Vagina (tissue), 2 donors: ENCODE measurements around the gene FOXD1. TPM values are rescaled to one million over a fixed set of nuclear protein-coding genes. Genes with fewer than 3 reads are reported as not detected.

Experiments
- DNase-seq, 2 donors: peaks; one replicate each; pipeline ENCODE4 v3.0.0-alpha.2; 2017; ENCODE audit errors: extremely low spot score in 2 of 2
- H3K27ac ChIP-seq: fragments of 200-600 bp; sonication (generic); one replicate; pipeline ENCODE4 v1.5.1; 2019
- H3K27me3 ChIP-seq: fragments of 200-600 bp; sonication (generic); one replicate; pipeline ENCODE4 v1.5.1; 2019
- H3K36me3 ChIP-seq, 2 donors: fragments of 200-600 bp; sonication (generic); one replicate each; pipeline ENCODE4 v1.5.1; 2017 to 2019
- H3K4me1 ChIP-seq: fragments of 200-600 bp; sonication (generic); one replicate; pipeline ENCODE4 v1.5.1; 2019
- H3K4me3 ChIP-seq, 2 donors: fragments of 200-600 bp; sonication (generic); 1 replicate in 1 of 2; 2 replicates in 1 of 2; pipeline ENCODE4 v1.5.1; 2016 to 2019
- H3K9me3 ChIP-seq: fragments of 200-600 bp; sonication (generic); one replicate; pipeline ENCODE4 v1.5.1; 2019
- POLR2A ChIP-seq, 2 donors: fragments of 450-650 bp; IDR thresholded peaks; one replicate each; pipeline ENCODE4 v1.6.1; 2017; ENCODE audit warnings: antibody characterized with exemption in 2 of 2, mild to moderate bottlenecking in 2 of 2, moderate library complexity in 2 of 2
- POLR2AphosphoS5 ChIP-seq, 2 donors: sonication (generic); formaldehyde crosslinking; IDR thresholded peaks; one replicate each; pipeline ENCODE4 v1.9.0; 2017; ENCODE audit warnings: antibody characterized with exemption in 2 of 2, mild to moderate bottlenecking in 2 of 2, low read depth in 1 of 2; ENCODE audit not compliant: insufficient read depth in 1 of 2
- intact Hi-C: fragments of 100-400 bp; cut with DNase I; formaldehyde crosslinking; loops from one replicate; pipeline ENCODE4 v1.15.1; 2023
- total RNA-seq: library from RNA; depleted of rRNA; stranded (reverse); fragments of >200 nt; gene quantifications from one replicate; pipeline ENCODE4 v1.2.3, GENCODE V29; 2016
- TF ChIP-seq, protein P1 (sequence below), 3 experiments: fragments of 450-650 bp in 2 of 3; fragments of 200-600 bp in 1 of 3; sonication (generic) in 1 of 3; IDR thresholded peaks; one replicate each; pipeline ENCODE4 v1.5.1; 2017 to 2019; ENCODE audit warnings: antibody characterized with exemption in 3 of 3, mild to moderate bottlenecking in 2 of 3, moderate library complexity in 2 of 3

The FOXD1 gene
- total RNA-seq, 1 donor from 2014 or later: not detected

DNA sequence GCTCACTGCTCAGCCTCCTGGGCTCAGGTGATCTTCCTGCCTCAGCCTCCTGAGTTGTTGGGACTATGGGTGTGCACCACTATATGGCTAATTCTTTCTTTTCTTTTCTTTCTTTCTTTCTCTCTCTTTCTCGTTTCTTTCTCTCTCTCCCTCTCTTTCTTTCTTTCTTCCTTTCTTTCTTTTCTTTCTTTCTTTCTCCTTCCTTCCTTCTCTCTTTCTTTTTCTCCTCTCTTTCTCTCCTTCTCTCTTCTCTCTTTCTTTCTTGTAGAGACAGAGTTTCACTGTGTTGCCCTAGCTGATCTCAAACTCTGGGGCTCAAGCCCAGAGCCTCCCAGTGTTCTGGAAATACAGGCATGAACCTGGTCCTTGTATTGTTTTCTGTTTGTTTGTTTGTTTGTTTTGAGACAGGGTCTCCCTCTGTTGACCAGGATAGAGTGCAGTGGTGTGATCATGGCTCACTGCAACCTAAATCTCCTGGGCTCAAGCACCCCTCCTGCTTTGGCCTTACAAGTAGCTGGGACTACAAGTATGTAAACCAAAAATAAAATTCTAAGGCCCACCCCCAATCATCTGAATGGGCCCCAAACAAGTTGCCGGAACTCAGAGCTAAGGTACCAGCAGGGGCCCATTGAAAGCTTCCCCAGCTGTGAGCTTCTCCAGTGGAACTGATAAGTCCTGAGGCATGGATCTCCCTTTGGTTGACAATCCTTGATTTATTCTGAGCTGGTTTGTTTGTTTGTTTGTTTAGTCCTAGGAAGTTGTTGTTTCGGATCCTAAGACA lies 37.7 kb upstream of the FOXD1 start:
- Histone ChIP-seq H3K9me3 (no peaks in the 10 kb centered on the region), H3K27ac (no peak overlapping the region), H3K27me3 (no peaks in the 10 kb centered on the region), H3K36me3 (no peaks in the 10 kb centered on the region), H3K4me1 (no peaks in the 10 kb centered on the region), H3K4me3 (no peak overlapping the region)
- TF ChIP-seq, protein P1, sequence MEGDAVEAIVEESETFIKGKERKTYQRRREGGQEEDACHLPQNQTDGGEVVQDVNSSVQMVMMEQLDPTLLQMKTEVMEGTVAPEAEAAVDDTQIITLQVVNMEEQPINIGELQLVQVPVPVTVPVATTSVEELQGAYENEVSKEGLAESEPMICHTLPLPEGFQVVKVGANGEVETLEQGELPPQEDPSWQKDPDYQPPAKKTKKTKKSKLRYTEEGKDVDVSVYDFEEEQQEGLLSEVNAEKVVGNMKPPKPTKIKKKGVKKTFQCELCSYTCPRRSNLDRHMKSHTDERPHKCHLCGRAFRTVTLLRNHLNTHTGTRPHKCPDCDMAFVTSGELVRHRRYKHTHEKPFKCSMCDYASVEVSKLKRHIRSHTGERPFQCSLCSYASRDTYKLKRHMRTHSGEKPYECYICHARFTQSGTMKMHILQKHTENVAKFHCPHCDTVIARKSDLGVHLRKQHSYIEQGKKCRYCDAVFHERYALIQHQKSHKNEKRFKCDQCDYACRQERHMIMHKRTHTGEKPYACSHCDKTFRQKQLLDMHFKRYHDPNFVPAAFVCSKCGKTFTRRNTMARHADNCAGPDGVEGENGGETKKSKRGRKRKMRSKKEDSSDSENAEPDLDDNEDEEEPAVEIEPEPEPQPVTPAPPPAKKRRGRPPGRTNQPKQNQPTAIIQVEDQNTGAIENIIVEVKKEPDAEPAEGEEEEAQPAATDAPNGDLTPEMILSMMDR (IDR thresholded peaks at IDR 0.05): no peak
- TF ChIP-seq POLR2A (IDR thresholded peaks at IDR 0.05) (no peak), POLR2AphosphoS5 (IDR thresholded peaks at IDR 0.05; ENCODE audit: insufficient read depth in 1 of 2, low read depth in 1 of 2) (no peak)
- intact Hi-C loops: no loop called here
- no peak for DNase-seq

DNA sequence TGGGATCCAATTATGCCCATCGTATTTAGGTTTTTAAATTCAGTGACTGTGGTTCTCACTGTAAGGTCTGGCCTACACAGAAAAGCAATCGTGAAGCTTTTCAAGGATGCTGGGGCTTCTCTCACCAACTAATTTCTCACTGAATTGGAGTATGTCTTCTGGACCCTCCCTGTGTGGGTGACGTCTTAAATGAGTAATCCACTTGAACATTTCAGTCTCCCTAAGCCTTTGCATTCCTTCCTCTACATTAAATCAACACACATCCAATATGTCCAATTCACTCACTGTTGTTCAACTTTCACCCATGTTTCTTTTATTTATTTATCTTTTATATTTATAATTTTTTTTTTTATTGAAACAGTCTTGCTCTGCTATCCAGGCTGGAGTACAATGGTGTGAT lies 37.1 kb upstream of the FOXD1 start:
- intact Hi-C loops: no loop called here
- TF ChIP-seq POLR2AphosphoS5 (IDR thresholded peaks at IDR 0.05; ENCODE audit: insufficient read depth in 1 of 2, low read depth in 1 of 2) (no peak), POLR2A (IDR thresholded peaks at IDR 0.05) (no peak)
- TF ChIP-seq, protein P1 (IDR thresholded peaks at IDR 0.05): no peak

DNA sequence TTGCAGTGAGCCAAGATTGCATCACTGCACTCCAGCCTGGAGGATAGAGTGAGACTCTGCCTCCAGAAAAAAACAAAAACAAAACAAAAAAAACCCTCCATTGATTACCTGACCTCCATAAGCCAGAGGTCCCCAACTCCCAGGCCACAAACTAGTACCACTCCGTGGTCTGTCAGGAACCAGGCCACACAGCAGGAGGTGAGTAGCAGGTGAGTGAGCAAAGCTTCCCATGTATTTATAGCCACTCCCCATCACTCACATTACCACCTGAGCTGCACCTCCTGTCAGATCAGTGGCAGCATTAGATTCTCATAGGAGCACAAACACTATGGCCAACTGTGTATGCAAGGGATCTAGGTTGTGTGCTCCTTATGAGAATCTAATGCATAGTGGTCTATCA lies 35.9 kb upstream of the FOXD1 start:
- intact Hi-C loops: no loop called here
- Histone ChIP-seq H3K9me3 (no peaks in the 10 kb centered on the region), H3K4me3 (no peak overlapping the region), H3K27ac (no peak overlapping the region), H3K36me3 (no peaks in the 10 kb centered on the region), H3K4me1 (no peaks in the 10 kb centered on the region), H3K27me3 (no peaks in the 10 kb centered on the region)
- DNase-seq: no peak
- TF ChIP-seq, protein P1 (IDR thresholded peaks at IDR 0.05): no peak
- TF ChIP-seq POLR2A (IDR thresholded peaks at IDR 0.05) (no peak), POLR2AphosphoS5 (IDR thresholded peaks at IDR 0.05; ENCODE audit: insufficient read depth in 1 of 2, low read depth in 1 of 2) (no peak)

More for the DNA sequence above, 37.1 kb upstream of the FOXD1 start:
- no peak overlapping the region for H3K4me3 ChIP-seq
- no peaks in the 10 kb centered on the region for H3K4me1 ChIP-seq
- H3K27me3 ChIP-seq: no peaks in the 10 kb centered on the region
- H3K9me3 ChIP-seq: no peaks in the 10 kb centered on the region
- no peaks in the 10 kb centered on the region for H3K36me3 ChIP-seq
- H3K27ac ChIP-seq: no peak overlapping the region
- no peak for DNase-seq

DNA sequence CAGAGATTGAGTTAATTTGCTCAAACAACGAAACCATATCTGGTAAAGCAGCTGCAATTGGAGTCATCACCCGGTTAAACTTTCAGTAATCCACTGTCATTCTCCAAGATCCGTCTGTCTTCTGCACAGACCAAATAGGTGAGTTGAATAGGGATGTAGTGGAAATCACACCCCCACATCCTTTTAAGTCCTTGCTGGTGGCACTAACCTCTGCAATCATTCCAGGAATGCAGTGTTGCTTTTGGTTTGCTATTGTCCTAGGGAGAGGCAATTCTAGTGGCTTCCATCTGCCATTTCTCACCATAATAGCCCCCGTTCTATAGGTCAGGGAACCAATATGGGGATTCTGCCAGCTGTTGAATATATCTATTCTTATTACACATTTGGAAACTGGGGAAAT lies 35.1 kb upstream of the FOXD1 start:
- TF ChIP-seq, protein P1 (IDR thresholded peaks at IDR 0.05): no peak
- TF ChIP-seq POLR2AphosphoS5 (IDR thresholded peaks at IDR 0.05; ENCODE audit: insufficient read depth in 1 of 2, low read depth in 1 of 2) (no peak), POLR2A (IDR thresholded peaks at IDR 0.05) (no peak)
- no peaks in the 10 kb centered on the region for H3K36me3 ChIP-seq
- H3K9me3 ChIP-seq: no peaks in the 10 kb centered on the region
- no peak overlapping the region for H3K4me3 ChIP-seq
- H3K27me3 ChIP-seq: no peaks in the 10 kb centered on the region
- DNase-seq: no peak
- no peaks in the 10 kb centered on the region for H3K4me1 ChIP-seq
- intact Hi-C loops: no loop called here
- H3K27ac ChIP-seq: no peak overlapping the region

DNA sequence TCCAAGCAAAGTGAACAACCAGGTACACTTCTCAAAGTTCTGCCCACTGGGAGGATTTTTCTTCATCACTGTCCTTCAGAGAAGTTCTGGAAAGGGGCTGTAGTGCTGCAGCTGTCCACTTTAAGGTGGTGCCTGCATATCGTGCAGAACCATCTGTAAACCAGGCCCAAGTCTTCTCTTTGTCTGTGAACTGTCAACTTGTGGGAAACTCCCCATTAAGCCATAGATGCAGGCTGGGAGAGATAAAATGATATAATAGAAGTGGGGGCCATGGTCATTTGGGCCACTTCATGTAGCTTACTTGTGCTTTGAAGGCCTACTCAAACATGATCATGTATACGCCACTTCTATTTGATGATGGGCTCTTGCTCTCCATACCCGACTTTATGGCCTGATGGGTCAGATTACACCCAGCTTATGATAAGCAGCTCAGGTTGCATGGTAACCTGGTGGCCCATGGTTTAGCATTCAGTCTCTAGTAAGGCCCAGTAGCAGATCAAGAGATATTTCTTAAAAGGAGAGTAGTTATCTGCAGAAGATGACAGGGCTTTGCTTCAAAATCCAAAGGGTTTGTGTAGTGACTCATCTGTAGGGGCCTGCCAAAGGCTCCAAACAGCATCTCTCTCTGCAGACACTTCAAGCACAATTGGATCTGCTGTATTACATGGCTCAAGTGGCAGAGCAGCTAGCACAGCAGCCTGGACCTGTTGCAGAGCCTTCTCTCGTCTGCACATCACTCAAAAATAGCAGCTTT lies 34.0 kb upstream of the FOXD1 start:
- DNase-seq: no peak
- Histone ChIP-seq H3K4me1 (no peaks in the 10 kb centered on the region), H3K9me3 (no peaks in the 10 kb centered on the region)

More for the DNA sequence above, 34.0 kb upstream of the FOXD1 start:
- Histone ChIP-seq H3K27ac (no peak overlapping the region), H3K4me3 (no peak overlapping the region), H3K36me3 (no peaks in the 10 kb centered on the region), H3K27me3 (no peaks in the 10 kb centered on the region)
- no peak for TF ChIP-seq POLR2AphosphoS5 (IDR thresholded peaks at IDR 0.05; ENCODE audit: insufficient read depth in 1 of 2, low read depth in 1 of 2)
- no peak for TF ChIP-seq POLR2A (IDR thresholded peaks at IDR 0.05)
- TF ChIP-seq, protein P1 (IDR thresholded peaks at IDR 0.05): no peak
- intact Hi-C loops: no loop called here
